A549 (cell line): ENCODE data around the gene RNF44. TPM values are rescaled to one million over a fixed set of nuclear protein-coding genes. Genes with fewer than 3 reads are reported as not detected.

Source experiments
- ATAC-seq, 2 experiments: fragments of 200-7000 bp in 1 of 2; fragments of >200 bp in 1 of 2; cut with Nextera tagmentation in 1 of 2; cut with Tn5 transposase in 1 of 2; 3 replicates each; pipeline versions ENCODE4 v1.8.0 to v1.9.1; 2018 to 2020; ENCODE audit warnings: mild to moderate bottlenecking in 1 of 2, moderate library complexity in 1 of 2
- CTCF ChIA-PET: fragments of 300-600 bp; sonication (Branson Sonifier 250); formaldehyde crosslinking; extraction: SDS; loops from one replicate; lab custom pipeline; 2021; ENCODE audit warnings: antibody characterized with exemption, inconsistent platforms; lab: Yijun Ruan, JAX
- POLR2A ChIA-PET: fragments of 350-600 bp; formaldehyde crosslinking; extraction: SDS; loops from one replicate; lab custom pipeline; 2021; ENCODE audit warnings: antibody characterized with exemption, inconsistent platforms; lab: Yijun Ruan, JAX
- DNase-seq, 2 experiments: peaks; one replicate each; pipeline versions ENCODE4 v3.0.0 to v3.0.0-alpha.2; 2011 to 2016; ENCODE audit warnings: low read depth in 1 of 2, low spot score in 1 of 2
- FAIRE-seq: peaks from 2 replicates; lab custom pipeline; 2011; peaks lifted over from hg19 to GRCh38; lab: Jason Lieb, UNC
- H3K27ac ChIP-seq, 2 experiments: fragments of >200 bp; sonication (Bioruptor Twin); formaldehyde crosslinking; 3 replicates each; pipeline ENCODE4 v1.5.1; 2016 to 2017
- H3K4me1 ChIP-seq: fragments of >200 bp; sonication (Bioruptor Twin); formaldehyde crosslinking; 3 replicates; pipeline ENCODE4 v1.6.1; 2016
- H3K4me2 ChIP-seq: fragments of >200 bp; sonication (Bioruptor Twin); formaldehyde crosslinking; 3 replicates; pipeline ENCODE4 v1.6.1; 2016
- H3K4me3 ChIP-seq: fragments of >200 bp; sonication (Bioruptor Twin); formaldehyde crosslinking; 3 replicates; pipeline ENCODE4 v1.5.1; 2016
- H3K9me3 ChIP-seq: fragments of >200 bp; sonication (Bioruptor Twin); formaldehyde crosslinking; 3 replicates; pipeline ENCODE4 v1.6.1; 2016
- ATOH8 ChIP-seq: fragments of 250-450 bp; sonication (Bioruptor Pico); IDR thresholded peaks from 2 replicates; pipeline ENCODE4 v1.5.0; 2020; ENCODE audit warnings: low read depth, mild to moderate bottlenecking, moderate library complexity
- CBX8 ChIP-seq: fragments of 200-600 bp; sonication (generic); IDR thresholded peaks from 2 replicates; pipeline ENCODE4 v1.6.1; 2016
- CEBPB ChIP-seq, 2 experiments: fragments of >200 bp in 1 of 2; sonication (Bioruptor Twin) in 1 of 2; formaldehyde crosslinking in 1 of 2; IDR thresholded peaks; 2 replicates each; pipeline ENCODE4 v1.6.1; 2012 to 2016
- CHD2 ChIP-seq: fragments of 150-350 bp; IDR thresholded peaks from 2 replicates; pipeline ENCODE4 v1.6.1; 2014; ENCODE audit warnings: low read length; ENCODE audit not compliant: partially characterized antibody
- ELK1 ChIP-seq: fragments of 150-350 bp; IDR thresholded peaks from 2 replicates; pipeline ENCODE4 v1.6.1; 2014; ENCODE audit warnings: low read depth, mild to moderate bottlenecking, low read length
- EP300 ChIP-seq, 2 experiments: fragments of >200 bp; sonication (Bioruptor Twin); formaldehyde crosslinking; IDR thresholded peaks; 2 replicates in 1 of 2; 3 replicates in 1 of 2; pipeline ENCODE4 v1.6.1; 2016 to 2017
- ESRRA ChIP-seq: fragments of 150-350 bp; IDR thresholded peaks from 2 replicates; pipeline ENCODE4 v1.6.1; 2014; ENCODE audit warnings: mild to moderate bottlenecking, low read length, borderline replicate concordance
- FOSL2 ChIP-seq, 2 experiments: fragments of 450-650 bp in 1 of 2; fragments of >200 bp in 1 of 2; sonication (Bioruptor Twin) in 1 of 2; formaldehyde crosslinking; IDR thresholded peaks; 2 replicates each; pipeline versions ENCODE4 v1.5.0 to v1.6.1; 2016 to 2020; ENCODE audit warnings: mild to moderate bottlenecking in 1 of 2, moderate library complexity in 1 of 2
- GATA3 ChIP-seq: IDR thresholded peaks from 2 replicates; pipeline ENCODE4 v1.6.1; 2012; ENCODE audit warnings: borderline replicate concordance
- HDAC2 ChIP-seq: fragments of 200-600 bp; sonication (generic); IDR thresholded peaks from 2 replicates; pipeline ENCODE4 v1.6.1; 2016
- HEYL ChIP-seq: fragments of 250-450 bp; sonication (Bioruptor Pico); IDR thresholded peaks from 2 replicates; pipeline ENCODE4 v1.8.0; 2021; ENCODE audit warnings: mild to moderate bottlenecking, moderate library complexity
- HMGXB4 ChIP-seq: fragments of 250-450 bp; sonication (Bioruptor Pico); IDR thresholded peaks from 2 replicates; pipeline ENCODE4 v1.5.0; 2021; ENCODE audit warnings: mild to moderate bottlenecking, moderate library complexity, borderline replicate concordance
- JUN ChIP-seq, 2 experiments: fragments of >200 bp; sonication (Bioruptor Twin); formaldehyde crosslinking; IDR thresholded peaks; 2 replicates in 1 of 2; 3 replicates in 1 of 2; pipeline ENCODE4 v1.6.1; 2016 to 2017
- KDM1A ChIP-seq: fragments of 200-600 bp; sonication (generic); IDR thresholded peaks from 2 replicates; pipeline ENCODE4 v1.6.1; 2016; ENCODE audit warnings: low read depth, mild to moderate bottlenecking
- MYC ChIP-seq: IDR thresholded peaks from 2 replicates; pipeline ENCODE4 v1.6.1; 2012; ENCODE audit warnings: mild to moderate bottlenecking, inconsistent platforms, low read length, improper control_type of control experiment, borderline replicate concordance
- NPAS2 ChIP-seq: fragments of 250-450 bp; sonication (Bioruptor Pico); IDR thresholded peaks from 2 replicates; pipeline ENCODE4 v1.8.0; 2022; ENCODE audit warnings: mild to moderate bottlenecking, moderate library complexity, borderline replicate concordance
- PHF8 ChIP-seq: fragments of 200-600 bp; sonication (generic); IDR thresholded peaks from 2 replicates; pipeline ENCODE4 v1.6.1; 2016; ENCODE audit warnings: low read depth, mild to moderate bottlenecking, antibody characterized with exemption, moderate library complexity, borderline replicate concordance
- POLR2A ChIP-seq: IDR thresholded peaks from 2 replicates; pipeline ENCODE4 v1.6.1; 2012; ENCODE audit warnings: mild to moderate bottlenecking, low read length
- RAD21 ChIP-seq, 2 experiments: fragments of >200 bp in 1 of 2; sonication (Bioruptor Twin) in 1 of 2; formaldehyde crosslinking in 1 of 2; IDR thresholded peaks in 1 of 2; conservative IDR thresholded peaks in 1 of 2; 2 replicates in 1 of 2; 3 replicates in 1 of 2; pipeline ENCODE4 v1.6.1; 2012 to 2018; ENCODE audit warnings: inconsistent platforms in 1 of 2
- RCOR1 ChIP-seq: fragments of 150-350 bp; IDR thresholded peaks from 2 replicates; pipeline ENCODE4 v1.6.1; 2014; ENCODE audit warnings: antibody characterized with exemption, low read length, low read depth
- REST ChIP-seq: fragments of 200-600 bp; sonication (generic); IDR thresholded peaks from 2 replicates; pipeline ENCODE4 v1.6.1; 2016; ENCODE audit warnings: antibody characterized with exemption, mild to moderate bottlenecking, moderate library complexity
- RNF2 ChIP-seq: fragments of 200-600 bp; sonication (generic); IDR thresholded peaks from 2 replicates; pipeline ENCODE4 v1.6.1; 2016; ENCODE audit warnings: low read depth, mild to moderate bottlenecking, antibody characterized with exemption, moderate library complexity, borderline replicate concordance
- SREBF2 ChIP-seq: fragments of 450-650 bp; IDR thresholded peaks from 2 replicates; pipeline ENCODE4 v1.6.1; 2014; ENCODE audit warnings: mild to moderate bottlenecking, moderate library complexity
- TP53 ChIP-seq: fragments of 250-450 bp; sonication (Bioruptor Pico); IDR thresholded peaks from 2 replicates; pipeline ENCODE4 v1.5.0; 2021; ENCODE audit warnings: mild to moderate bottlenecking, moderate library complexity
- WGBS: methylation state at CpG from one replicate; pipeline ENCODE4 v1.1.6; 2017; ENCODE audit errors: missing lambda C conversion rate; 5-methylcytosine and 5-hydroxymethylcytosine counted together
- polyA plus RNA-seq, 4 experiments: library from polyadenylated mRNA; depleted of rRNA in 3 of 4; stranded (reverse); fragments of >200 nt; fragmentation: RNase III in 1 of 4; extraction: RNeasy Plus Mini Kit Qiagen cat#74134 plus additional on column Dnase treatment in 1 of 4; gene quantifications; 2 replicates in 3 of 4; 3 replicates in 1 of 4; pipeline ENCODE4 v1.2.3, GENCODE V29; 2011 to 2017

RNF44 gene
- polyA plus RNA-seq, 2 of the 4 experiments (the other 2 are of a cell fraction): 9.2 to 32.7 TPM

GRCh38 chr5:176532795-176533194 is 4.4 kb downstream of the RNF44 start:
- TF ChIP-seq RAD21 (conservative IDR thresholded peaks at IDR 0.05 in 1 of 2, IDR thresholded peaks at IDR 0.05 in 1 of 2): no peak
- TF ChIP-seq HDAC2: no peak
- TF ChIP-seq RCOR1: no peak
- TF ChIP-seq JUN (IDR thresholded peaks at IDR 0.05): no peak
- no peak for TF ChIP-seq HMGXB4 (CRISPR knock-in tag)
- TF ChIP-seq RNF2: no peak
- TF ChIP-seq GATA3: no peak
- no peak for TF ChIP-seq KDM1A
- no peak for TF ChIP-seq CEBPB (IDR thresholded peaks at IDR 0.05)
- no peak for TF ChIP-seq FOSL2 (IDR thresholded peaks at IDR 0.05)
- TF ChIP-seq FOSL2 (CRISPR knock-in tag; IDR thresholded peaks at IDR 0.05): no peak
- TF ChIP-seq EP300 (IDR thresholded peaks at IDR 0.05): no peak
- TF ChIP-seq REST: no peak
- no peak for TF ChIP-seq POLR2A
- no peak for TF ChIP-seq ATOH8 (CRISPR knock-in tag)
- no peak for TF ChIP-seq TP53 (CRISPR knock-in tag)
- no peak for TF ChIP-seq NPAS2 (CRISPR knock-in tag)
- Histone ChIP-seq H3K4me1 (peaks cover 40% of the 10 kb centered on the region), H3K4me3 (no peak overlapping the region), H3K27ac (peak overlapping the region in 1 of 2 experiments; percentile 95; a peak in 3 of 6 replicates), H3K9me3 (no peaks in the 10 kb centered on the region), H3K4me2 (peak overlapping the region; percentile 97; the same call in 1 of the 3 replicates)
- FAIRE-seq: no peak
- CTCF ChIA-PET: interaction anchor here (0.6 to 2.2 kb wide), 8 partner anchors 9 to 117 kb away, joined by 3 to 10 read pairs (median 3); partner anchors contain the start of gene CLTB
- DNase-seq: no peak
- no peak for ATAC-seq
- POLR2A ChIA-PET: no interaction called here
- 97% methylated on average over 8 of the region's 9 CpGs for WGBS

- POLR2A ChIA-PET: no interaction called here
- TF ChIP-seq MYC (no peak), ESRRA (no peak), PHF8 (no peak), SREBF2 (no peak), ELK1 (no peak), HEYL (no peak), JUN (IDR thresholded peaks at IDR 0.05) (no peak), CHD2 (no peak), RAD21 (conservative IDR thresholded peaks at IDR 0.05 in 1 of 2, IDR thresholded peaks at IDR 0.05 in 1 of 2) (no peak), FOSL2 (IDR thresholded peaks at IDR 0.05) (no peak), FOSL2 (CRISPR knock-in tag; IDR thresholded peaks at IDR 0.05) (no peak), CBX8 (no peak), RCOR1 (no peak)
- WGBS: 93% methylated on average over 7 of the region's 28 CpGs
- Histone ChIP-seq H3K9me3 (no peaks in the 10 kb centered on the region), H3K4me1 (peaks cover 40% of the 10 kb centered on the region), H3K27ac (peak overlapping the region in 1 of 2 experiments; percentile 40; a peak in 1 of 6 replicates), H3K4me2 (no peak overlapping the region), H3K4me3 (no peak overlapping the region)
- FAIRE-seq (no peak), DNase-seq (no peak), ATAC-seq (no peak)
- CTCF ChIA-PET: interaction anchor here (0.6 to 2.2 kb wide), 5 partner anchors 13 to 116 kb away, joined by 3 to 9 read pairs (median 4); partner anchors contain the start of genes CLTB and TSPAN17
Measured at GRCh38 chr5:176531902-176532493, 5.2 kb downstream of the RNF44 start.
